Effector memory CD4-positive, alpha-beta T cell (primary cell): Measurements from ENCODE around the gene TINCR.

Experiments used
- DNase-seq, 3 donors: peaks; one replicate each; pipeline ENCODE4 v3.0.0-alpha.2; 2020
- H3K27ac ChIP-seq: 2 replicates; pipeline ENCODE4 v1.7.0; 2013; ENCODE audit warnings: mild to moderate bottlenecking, low read length, moderate library complexity; ENCODE audit not compliant: insufficient read depth, poor library complexity, severe bottlenecking
- H3K27me3 ChIP-seq: replicated peaks from 2 replicates; pipeline ENCODE4 v1.7.0; 2013; ENCODE audit warnings: mild to moderate bottlenecking, low read length; ENCODE audit not compliant: insufficient read depth, control insufficient read depth, poor library complexity, severe bottlenecking
- H3K36me3 ChIP-seq: 2 replicates; pipeline ENCODE4 v1.7.0; 2013; ENCODE audit warnings: mild to moderate bottlenecking, low read length, moderate library complexity; ENCODE audit not compliant: control insufficient read depth, insufficient read depth
- H3K4me1 ChIP-seq: 2 replicates; pipeline ENCODE4 v1.7.0; 2013; ENCODE audit warnings: low read length, mild to moderate bottlenecking; ENCODE audit not compliant: control insufficient read depth, insufficient read depth, poor library complexity, severe bottlenecking
- H3K4me3 ChIP-seq: 2 replicates; pipeline ENCODE4 v1.7.0; 2013; ENCODE audit warnings: low read length, low read depth, mild to moderate bottlenecking; ENCODE audit not compliant: insufficient read depth, poor library complexity, severe bottlenecking
- H3K9me3 ChIP-seq: 2 replicates; pipeline ENCODE4 v1.7.0; 2013; ENCODE audit warnings: mild to moderate bottlenecking, low read length, moderate library complexity; ENCODE audit not compliant: control insufficient read depth

Gene TINCR

GRCh38 chr19:5561559-5561958, 6.2 kb downstream of the TINCR start:
- Histone ChIP-seq H3K27ac (no peak overlapping the region), H3K27me3 (peaks cover 5% of the 10 kb centered on the region), H3K36me3 (no peaks in the 10 kb centered on the region), H3K9me3 (no peaks in the 10 kb centered on the region), H3K4me3 (no peak overlapping the region), H3K4me1 (no peaks in the 10 kb centered on the region)
- no peak for DNase-seq

GRCh38 chr19:5560156-5560555, 7.6 kb downstream of the TINCR start:
- H3K4me3 ChIP-seq = no peak overlapping the region
- no peak for DNase-seq
- no peaks in the 10 kb centered on the region for H3K36me3 ChIP-seq
- peaks cover 3% of the 10 kb centered on the region for H3K27me3 ChIP-seq
- no peaks in the 10 kb centered on the region for H3K9me3 ChIP-seq
- no peak overlapping the region for H3K27ac ChIP-seq
- H3K4me1 ChIP-seq = no peaks in the 10 kb centered on the region

- peaks cover 3% of the 10 kb centered on the region for H3K27me3 ChIP-seq
- no peak overlapping the region for H3K27ac ChIP-seq
- no peaks in the 10 kb centered on the region for H3K36me3 ChIP-seq
- no peak overlapping the region for H3K4me3 ChIP-seq
- H3K4me1 ChIP-seq = no peaks in the 10 kb centered on the region
- no peak for DNase-seq
- no peaks in the 10 kb centered on the region for H3K9me3 ChIP-seq
These were observed 8.0 kb downstream of the TINCR start for GRCh38 chr19:5559804-5560133.

GRCh38 chr19:5558101-5558621, 9.6 kb downstream of the TINCR start:
- H3K4me1 ChIP-seq = no peaks in the 10 kb centered on the region
- DNase-seq = no peak
- no peak overlapping the region for H3K4me3 ChIP-seq
- H3K36me3 ChIP-seq = no peaks in the 10 kb centered on the region
- peaks cover 3% of the 10 kb centered on the region for H3K27me3 ChIP-seq
- H3K9me3 ChIP-seq = no peaks in the 10 kb centered on the region
- no peak overlapping the region for H3K27ac ChIP-seq

- Histone ChIP-seq H3K27ac (no peak overlapping the region), H3K4me1 (no peaks in the 10 kb centered on the region), H3K9me3 (no peaks in the 10 kb centered on the region), H3K4me3 (no peak overlapping the region), H3K27me3 (peaks cover 3% of the 10 kb centered on the region), H3K36me3 (no peaks in the 10 kb centered on the region)
- DNase-seq = no peak
These were observed 10.1 kb downstream of the TINCR start for GRCh38 chr19:5557691-5558090.

- no peaks in the 10 kb centered on the region for H3K9me3 ChIP-seq
- no peaks in the 10 kb centered on the region for H3K36me3 ChIP-seq
- no peak for DNase-seq
- no peaks in the 10 kb centered on the region for H3K4me1 ChIP-seq
- no peak overlapping the region for H3K4me3 ChIP-seq
- no peak overlapping the region for H3K27ac ChIP-seq
- no peaks in the 10 kb centered on the region for H3K27me3 ChIP-seq
These were observed 12.9 kb downstream of the TINCR start for GRCh38 chr19:5554828-5555227.

GRCh38 chr19:5553892-5554291, 13.9 kb downstream of the TINCR start:
- Histone ChIP-seq H3K4me1 (no peaks in the 10 kb centered on the region), H3K4me3 (no peak overlapping the region), H3K27me3 (no peaks in the 10 kb centered on the region), H3K9me3 (no peaks in the 10 kb centered on the region), H3K36me3 (no peaks in the 10 kb centered on the region), H3K27ac (no peak overlapping the region)
- no peak for DNase-seq

GRCh38 chr19:5547881-5548280, 19.9 kb downstream of the TINCR start:
- no peak overlapping the region for H3K27ac ChIP-seq
- no peaks in the 10 kb centered on the region for H3K27me3 ChIP-seq
- H3K4me3 ChIP-seq = no peak overlapping the region
- no peaks in the 10 kb centered on the region for H3K9me3 ChIP-seq
- H3K36me3 ChIP-seq = no peaks in the 10 kb centered on the region
- H3K4me1 ChIP-seq = no peaks in the 10 kb centered on the region
- DNase-seq = no peak

GRCh38 chr19:5545984-5546383, 21.8 kb downstream of the TINCR start:
- no peak overlapping the region for H3K4me3 ChIP-seq
- no peak for DNase-seq
- H3K36me3 ChIP-seq = no peaks in the 10 kb centered on the region
- H3K9me3 ChIP-seq = no peaks in the 10 kb centered on the region
- H3K27ac ChIP-seq = no peak overlapping the region
- H3K27me3 ChIP-seq = no peaks in the 10 kb centered on the region
- H3K4me1 ChIP-seq = no peaks in the 10 kb centered on the region

- Histone ChIP-seq H3K36me3 (no peaks in the 10 kb centered on the region), H3K4me3 (no peak overlapping the region), H3K9me3 (no peaks in the 10 kb centered on the region), H3K4me1 (no peaks in the 10 kb centered on the region), H3K27me3 (no peaks in the 10 kb centered on the region), H3K27ac (no peak overlapping the region)
- no peak for DNase-seq
These were observed 22.7 kb downstream of the TINCR start for GRCh38 chr19:5545051-5545450.

- DNase-seq = no peak
- Histone ChIP-seq H3K4me3 (no peak overlapping the region), H3K9me3 (no peaks in the 10 kb centered on the region), H3K27me3 (no peaks in the 10 kb centered on the region), H3K27ac (no peak overlapping the region), H3K4me1 (no peaks in the 10 kb centered on the region), H3K36me3 (no peaks in the 10 kb centered on the region)
These were observed 25.1 kb downstream of the TINCR start for GRCh38 chr19:5542665-5543064.
